NCI-H1105 treated with DMSO at 0.1 percent for 48 hours (cell line): ENCODE results near the gene ZNF774.
"Not testable (repeated sequence)": the region's sequence is repeated elsewhere in the genome, so short reads cannot be mapped to it uniquely, and the experiment has no call there.

ENCODE experiments used
- DNase-seq: peaks from one replicate; lab custom pipeline; 2025; lab: John Stamatoyannopoulos, UW

The ZNF774 gene

DNA sequence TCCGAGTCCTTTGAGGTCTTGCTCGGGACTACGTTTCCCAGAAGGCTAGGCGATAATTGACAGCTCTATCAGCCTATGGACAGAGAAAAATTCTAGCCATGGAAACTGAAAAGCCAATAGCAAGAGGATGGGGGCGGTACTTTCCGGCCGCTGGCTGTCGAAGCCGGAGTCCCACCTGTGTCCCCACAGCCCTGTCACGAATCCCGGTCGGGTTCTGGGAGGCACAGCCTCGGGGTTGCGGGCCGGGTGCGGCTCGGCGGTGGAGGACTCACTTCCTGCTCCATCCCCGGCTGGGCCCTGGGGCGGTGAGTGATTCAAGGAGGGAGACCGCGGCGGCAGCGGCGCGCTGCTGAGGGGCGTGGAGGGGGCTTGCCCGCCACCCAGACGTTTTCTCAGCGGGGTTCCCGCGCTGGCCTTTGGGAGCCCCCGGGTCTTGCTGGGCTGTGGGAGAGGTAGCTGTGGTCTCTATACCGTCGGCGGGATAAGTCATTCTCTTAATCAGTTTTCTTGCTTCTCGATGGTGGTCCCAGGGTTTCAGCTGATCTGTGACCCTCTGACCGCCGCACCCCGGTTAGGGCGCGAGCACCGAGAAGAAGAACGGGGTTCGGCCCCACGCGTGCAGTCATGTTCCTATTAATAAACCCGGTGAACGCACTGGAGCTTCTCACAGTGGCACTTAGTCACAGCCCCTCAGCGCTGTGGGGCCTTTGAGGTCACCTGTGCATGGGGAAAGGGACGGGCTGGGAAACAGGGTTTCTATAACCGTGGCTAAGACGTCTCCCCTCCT is at the start of gene ZNF774:
Gene ZNF774, plus strand, starts transcription at position 178 of the 787 bp plus-strand sequence. CDS start 2,377 bp downstream, outside the sequence.
- peak; percentile 82 for DNase-seq

DNA sequence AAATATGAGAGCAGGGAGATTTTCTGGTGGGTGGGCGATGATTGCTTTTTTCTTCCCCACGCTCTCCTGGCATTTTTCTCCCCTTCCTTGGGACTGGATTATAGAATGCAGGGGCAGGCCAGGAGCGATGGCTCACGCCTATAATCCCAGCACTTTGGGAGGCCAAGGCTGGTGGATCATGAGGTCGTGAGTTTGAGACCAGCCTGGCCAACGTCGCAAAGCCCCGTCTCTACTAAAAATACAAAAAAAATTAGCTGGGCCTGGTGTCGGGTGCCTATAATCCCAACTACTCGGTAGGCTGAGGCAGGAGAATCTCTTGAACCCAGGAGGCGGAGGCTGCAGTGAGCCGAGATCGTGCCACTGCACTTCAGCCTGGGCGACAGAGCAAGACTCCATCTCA is 46.7 kb upstream of the ZNF774 start:
- not testable (repeated sequence) for DNase-seq

DNA sequence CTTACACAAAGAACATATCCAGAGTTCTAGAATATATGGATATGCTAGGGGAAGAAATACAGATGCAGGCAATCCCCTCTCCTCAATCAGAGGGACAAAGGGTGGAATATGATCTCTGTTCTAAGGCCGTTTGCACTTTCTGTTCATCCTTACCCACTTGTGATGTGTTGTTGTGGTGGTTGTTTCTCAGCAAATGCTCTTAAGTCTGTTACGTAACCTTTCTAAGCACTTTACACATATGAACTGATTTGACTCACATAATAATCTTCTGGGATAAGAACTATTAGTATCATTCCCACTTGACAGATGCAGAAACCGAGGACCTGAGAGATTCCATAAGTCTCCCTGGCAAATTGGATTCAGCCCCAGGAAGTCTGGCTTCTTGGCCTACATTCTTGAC is 46.2 kb upstream of the ZNF774 start:
- DNase-seq = no peak

DNA sequence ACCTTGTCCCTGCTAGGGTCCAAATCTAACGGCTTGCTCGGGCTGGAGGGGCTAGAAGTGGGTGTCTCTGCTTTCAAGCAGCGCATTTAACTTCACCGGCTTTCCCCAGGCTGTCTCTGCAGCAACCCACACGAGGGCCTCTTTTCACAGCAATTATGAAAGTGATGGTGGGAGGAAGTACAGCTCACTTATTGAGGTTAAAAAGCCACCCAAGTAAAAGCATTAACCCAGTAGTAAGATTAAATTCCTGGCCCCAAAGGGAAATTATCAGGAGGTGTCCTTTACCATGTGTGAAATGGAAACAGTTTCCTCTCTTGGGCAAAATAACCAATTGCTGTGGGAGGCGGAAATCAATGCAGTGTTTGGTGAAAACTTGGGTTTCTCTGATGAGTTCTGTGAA is 45.5 kb upstream of the ZNF774 start:
- no peak for DNase-seq

DNA sequence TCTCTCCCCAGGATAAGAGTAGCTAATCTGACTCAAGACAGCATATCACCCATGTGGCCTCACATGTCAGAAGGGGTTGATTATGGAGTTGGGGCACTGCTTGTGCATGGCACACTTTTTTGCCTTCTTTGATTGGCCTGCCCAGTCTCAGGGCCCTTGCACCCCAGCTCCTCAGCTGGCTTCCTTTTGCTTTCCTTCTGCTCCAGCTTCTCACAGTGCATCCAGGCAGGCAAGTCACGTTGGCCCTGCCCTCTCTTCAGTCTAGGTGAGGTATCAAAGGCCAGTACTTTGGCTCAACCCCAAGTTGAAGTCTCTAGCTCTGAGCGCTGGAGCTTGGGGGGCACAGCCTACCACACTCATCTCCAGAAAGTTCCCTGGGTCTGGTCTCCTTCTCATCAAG is 44.4 kb upstream of the ZNF774 start:
- DNase-seq = no peak

DNA sequence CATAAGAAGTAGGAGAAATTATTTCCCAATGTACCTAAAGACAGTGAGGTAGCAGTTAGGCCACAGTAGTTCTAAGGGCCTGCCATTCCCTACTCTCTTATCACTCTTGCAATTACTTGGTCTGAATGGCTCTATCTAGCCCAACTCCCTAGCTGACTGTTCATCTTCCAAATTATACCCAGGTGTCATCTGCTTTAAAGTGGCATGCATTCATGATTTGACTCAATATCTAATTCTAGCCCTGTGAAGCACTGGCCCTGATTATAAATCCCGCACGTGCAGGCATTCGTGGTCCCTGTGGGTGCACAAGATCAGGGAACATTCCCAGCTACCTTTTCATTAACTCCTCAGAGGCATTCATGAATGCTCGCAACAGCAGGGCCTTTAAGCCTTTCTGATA is 43.1 kb upstream of the ZNF774 start:
- DNase-seq = no peak

DNA sequence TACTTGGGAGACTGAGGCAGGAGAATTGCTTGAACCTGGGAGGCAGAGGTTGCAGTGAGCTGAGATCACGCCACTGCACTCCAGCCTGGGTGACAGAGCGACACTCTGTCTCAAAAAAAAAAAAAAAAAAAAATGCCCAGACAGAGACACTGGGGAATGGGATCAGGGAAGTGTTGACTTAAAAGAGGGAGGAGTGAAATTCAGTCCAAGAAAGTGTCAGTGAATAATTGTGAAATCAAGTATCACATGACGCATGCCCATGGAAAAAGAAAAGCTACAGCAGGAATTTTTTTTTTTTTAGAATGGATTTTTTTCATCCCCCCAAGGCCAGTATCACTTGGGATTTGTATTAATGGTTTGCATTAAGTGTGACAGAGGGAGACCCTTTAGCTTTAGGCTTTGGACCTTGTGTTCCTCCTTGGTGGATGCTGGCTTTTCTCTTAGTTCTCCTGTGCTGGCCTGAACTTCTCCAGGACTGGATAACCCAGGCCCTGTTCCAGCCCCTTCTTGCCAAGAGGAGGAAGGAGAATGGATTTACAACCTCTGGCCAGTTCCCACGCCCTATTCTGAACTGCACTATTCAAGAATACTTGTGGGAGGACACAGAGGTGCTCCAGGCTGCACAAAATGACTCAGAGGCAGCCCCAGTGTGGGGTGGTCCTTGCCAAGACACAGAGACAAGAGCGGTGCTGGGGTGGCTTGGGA is 36.7 kb upstream of the ZNF774 start:
- DNase-seq = no peak

DNA sequence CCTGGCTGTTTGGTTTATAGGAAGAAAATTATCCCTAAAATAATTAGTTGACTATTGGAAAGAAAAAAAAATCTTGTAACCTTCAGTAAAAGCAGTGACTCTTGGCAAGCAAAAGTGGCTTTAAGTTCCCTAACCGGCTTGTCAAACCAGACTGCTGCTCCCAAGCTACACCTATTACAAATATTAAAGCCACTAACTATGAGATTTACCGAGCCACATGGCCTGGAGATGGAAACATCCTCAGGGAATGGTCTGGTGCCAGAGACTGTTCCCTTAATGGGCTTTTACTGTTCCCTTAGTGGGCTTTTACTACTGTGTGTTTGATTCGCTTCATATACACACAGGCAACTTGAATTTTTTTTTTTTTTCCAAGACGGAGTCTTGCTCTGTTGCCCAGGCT is 35.9 kb upstream of the ZNF774 start:
- DNase-seq = no peak

DNA sequence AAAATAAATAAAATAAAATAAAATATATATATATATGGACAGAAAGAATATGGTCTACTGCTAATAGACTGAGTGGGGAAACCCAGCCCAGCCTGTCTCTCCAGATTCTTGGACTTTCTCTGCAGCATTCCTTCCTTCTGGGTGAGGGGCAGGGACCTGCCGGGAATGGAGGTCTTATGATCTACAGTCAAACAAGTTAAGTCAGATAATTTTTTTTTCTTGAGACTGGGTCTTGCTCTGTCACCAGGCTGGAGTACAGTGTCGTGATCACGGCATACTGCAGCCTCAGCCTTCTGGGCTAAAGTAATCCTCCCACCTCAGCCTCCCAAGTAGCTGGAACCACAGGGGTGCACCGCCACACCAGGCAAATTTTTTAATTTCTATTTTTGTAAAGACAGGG is 33.5 kb upstream of the ZNF774 start:
- DNase-seq = no peak

DNA sequence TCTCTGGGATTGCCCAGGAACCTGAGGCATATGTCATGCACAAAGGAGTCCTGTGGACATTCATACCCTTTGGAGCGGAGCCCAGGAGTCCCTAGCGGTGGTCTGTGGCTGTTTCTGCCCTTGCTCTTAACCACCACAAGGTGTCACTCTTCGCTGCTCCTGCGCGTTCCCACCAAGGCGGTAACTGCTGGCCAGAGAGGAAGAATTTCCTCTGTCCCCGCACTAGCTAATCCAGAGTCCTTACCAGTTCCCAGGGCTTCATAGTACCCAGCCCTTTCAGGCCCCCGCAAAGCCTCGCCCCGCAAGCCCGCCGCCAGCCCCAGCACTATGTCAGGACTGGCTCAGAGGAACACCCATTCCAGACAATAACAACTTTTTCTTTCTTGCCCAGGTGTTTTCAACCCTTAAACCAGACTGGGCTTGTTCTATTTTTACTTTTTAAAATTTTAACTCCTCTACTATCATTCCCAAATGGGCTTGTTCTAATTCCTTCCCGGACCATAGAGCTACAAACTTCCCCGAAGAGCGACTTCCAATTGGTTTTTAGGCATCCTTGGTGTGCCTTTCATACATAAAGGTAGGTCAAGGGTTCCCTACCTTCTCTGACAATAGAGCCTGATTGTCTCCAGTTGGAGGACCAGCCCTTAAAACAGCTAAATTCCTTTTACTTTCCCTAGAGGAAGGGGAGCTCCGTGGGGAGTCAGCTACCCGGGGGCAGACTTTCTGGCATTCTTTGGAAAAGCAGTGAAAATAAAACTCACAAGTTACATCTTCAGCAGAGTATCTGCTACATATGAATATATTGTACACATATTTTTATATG is 31.8 kb upstream of the ZNF774 start:
- DNase-seq = peak; percentile 74

DNA sequence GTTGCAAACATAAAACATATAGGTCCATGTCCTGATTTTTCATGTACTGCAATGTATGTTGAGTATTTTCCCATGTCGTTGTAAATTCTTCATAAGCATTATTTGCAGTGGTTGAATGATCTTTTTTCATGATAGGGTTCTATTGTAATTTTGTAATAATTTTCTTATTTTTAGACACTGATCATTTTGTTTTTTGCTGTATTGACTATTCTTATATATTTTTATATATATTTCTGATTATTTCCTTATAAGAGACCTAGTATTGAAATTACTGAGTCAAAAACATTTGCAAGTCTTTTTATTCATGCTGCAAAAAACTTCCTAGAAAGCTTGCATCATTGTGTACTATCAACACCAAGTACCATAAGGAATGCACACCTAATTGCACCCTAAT is 31.2 kb upstream of the ZNF774 start:
- DNase-seq = no peak

DNA sequence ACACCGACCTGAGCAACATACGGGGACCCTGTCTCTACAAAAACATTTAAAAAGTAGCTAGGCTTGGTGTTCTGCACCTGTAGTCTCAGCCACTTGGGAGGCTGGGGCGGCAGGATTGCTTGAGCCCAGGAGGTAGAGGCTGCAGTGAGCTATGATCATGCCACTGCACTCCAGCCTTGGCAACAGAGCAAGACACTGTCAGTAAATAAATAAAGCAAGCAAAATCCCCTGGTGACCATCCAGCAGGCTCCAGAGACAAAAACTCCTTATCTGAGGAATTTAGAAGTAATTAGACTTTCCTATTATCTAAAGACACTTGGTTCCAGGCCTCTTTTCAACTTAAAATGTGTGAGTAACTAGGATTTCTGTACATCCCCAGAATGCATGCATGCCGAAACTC is 29.5 kb upstream of the ZNF774 start:
- DNase-seq = no peak

DNA sequence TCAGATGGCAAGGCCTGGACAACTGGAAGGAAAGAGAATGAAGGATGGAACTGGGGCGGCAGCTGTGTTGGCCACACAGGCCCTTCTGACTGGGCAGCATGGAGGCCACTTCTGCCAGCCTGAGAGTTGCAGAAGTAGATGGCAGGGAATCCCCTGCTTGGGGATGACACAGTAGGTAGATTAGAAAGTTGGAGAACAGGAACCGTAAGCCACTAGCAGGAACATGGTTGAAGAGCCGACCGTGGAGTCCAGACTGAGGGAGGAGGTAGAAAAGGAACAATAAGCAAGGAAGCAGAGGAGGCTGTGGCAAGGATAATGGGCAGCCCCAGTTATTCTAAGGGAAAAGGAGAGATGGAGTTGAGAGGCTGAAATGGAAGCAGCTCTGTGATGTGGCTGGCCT is 26.4 kb upstream of the ZNF774 start:
- no peak for DNase-seq

DNA sequence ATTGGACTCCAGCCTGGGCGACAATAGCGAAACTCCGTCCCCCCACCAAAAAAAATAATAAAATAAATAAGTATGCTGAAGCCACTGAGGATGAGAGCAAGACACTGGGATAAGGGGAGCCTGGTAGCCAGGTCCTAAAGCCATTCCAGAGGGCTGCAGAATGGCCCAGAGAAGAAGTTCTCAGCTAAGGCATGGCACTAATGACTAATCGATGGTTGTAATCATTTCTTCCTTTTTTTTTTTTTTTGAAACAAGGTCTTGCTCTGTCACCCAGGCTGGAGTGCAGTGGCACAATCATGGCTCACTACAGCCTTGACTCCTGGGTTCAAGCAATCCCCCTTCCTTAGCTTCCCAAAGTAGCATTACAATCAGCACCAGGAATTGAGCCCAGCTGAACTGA is 25.6 kb upstream of the ZNF774 start:
- no peak for DNase-seq

DNA sequence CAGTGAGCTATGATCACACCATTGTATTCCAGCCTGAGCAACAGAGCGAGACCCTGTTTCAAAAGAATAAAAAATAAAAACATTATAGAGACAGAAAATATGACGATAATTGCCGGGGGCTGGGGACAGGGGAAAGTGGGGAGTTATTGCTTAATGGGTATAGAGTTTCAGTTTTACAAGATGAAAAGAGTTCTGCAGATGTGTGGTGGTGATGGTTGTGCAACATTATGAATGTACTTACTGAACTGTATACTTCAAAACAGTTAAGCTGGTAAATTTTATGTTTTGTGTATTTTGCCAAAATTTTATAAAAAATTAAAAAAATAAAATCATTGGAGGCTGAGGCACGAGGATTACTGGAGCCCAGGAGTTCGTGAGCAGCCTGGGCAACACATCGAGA is 24.8 kb upstream of the ZNF774 start:
- no peak for DNase-seq

DNA sequence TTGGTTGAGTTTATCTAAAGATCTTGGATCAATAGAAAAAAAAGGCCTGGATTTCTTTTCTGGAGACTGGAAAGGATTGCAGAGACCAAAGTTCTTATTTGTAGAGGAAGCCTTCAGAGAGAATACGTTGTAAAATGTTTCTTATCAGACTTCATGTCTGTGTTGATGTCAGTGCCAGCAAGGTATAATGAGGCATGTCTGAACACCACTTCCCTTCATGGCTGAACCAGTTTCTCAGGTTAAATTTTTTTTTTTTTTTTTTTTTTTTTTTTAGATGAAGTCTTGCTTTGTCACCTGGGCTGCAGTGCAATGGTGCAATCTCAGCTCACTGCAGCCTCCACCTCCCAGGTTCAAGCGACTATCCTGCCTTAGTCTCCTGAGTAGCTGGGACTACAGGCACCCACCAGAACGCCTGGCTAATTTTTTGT is 17.8 kb upstream of the ZNF774 start:
- no peak for DNase-seq

DNA sequence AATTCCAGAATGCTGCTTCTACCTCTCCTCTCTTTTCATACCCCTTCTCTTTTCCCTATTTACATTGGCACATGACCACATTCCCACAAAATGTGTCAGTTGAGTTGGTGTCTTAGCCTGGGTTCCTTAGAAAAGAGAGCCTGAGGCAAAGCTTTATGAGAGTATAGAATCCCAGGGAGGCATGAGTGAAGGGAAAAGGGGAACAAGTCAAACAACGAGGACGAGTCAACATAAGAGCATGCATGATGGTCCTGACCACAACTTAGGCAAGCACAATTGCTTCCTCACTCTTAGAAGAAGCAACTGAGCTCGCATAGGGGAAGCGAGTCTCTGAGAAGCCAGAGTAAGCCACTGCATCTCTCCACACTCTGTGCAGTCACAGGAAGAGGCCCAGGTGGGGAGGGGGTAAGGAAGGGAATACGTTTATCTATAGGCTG is 15.4 kb upstream of the ZNF774 start:
- no peak for DNase-seq

DNA sequence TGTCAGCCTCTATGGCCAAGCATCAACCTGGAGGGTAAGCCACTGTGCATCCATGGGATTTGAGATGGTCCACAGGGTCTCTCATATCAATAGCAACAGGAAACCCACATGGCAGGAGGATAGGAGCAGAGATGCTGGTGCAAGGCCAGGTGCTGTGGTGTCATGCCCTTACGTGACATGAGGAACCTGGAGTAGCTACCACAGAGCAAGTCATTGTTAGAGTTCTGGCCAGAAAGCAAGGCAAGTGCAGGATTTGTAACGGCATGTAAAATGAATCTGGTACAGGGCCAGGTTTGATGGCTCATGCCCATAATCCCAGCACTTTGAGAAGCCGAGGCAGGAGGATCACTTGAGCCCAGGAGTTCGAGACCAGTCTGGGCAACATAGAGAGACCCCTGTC is 14.8 kb upstream of the ZNF774 start:
- no peak for DNase-seq

DNA sequence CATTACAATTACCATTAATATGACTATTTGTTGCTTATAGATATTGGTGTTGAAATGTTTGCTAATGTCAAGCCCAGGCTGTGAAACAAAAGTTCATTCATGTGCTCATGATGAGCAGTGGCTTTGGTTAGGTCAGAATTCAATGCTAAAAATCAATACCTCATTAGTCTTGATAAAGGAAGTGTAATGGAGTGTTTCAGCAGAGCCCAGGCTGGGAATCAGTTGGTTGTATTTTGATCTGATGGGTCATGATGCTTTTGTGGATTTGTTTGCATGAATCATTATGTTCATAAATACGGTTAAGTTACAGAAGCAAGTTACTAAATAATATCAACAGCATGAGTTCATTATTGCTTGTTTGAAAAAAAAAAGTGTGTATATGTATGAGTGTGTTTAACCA is 13.6 kb upstream of the ZNF774 start:
- DNase-seq = no peak

DNA sequence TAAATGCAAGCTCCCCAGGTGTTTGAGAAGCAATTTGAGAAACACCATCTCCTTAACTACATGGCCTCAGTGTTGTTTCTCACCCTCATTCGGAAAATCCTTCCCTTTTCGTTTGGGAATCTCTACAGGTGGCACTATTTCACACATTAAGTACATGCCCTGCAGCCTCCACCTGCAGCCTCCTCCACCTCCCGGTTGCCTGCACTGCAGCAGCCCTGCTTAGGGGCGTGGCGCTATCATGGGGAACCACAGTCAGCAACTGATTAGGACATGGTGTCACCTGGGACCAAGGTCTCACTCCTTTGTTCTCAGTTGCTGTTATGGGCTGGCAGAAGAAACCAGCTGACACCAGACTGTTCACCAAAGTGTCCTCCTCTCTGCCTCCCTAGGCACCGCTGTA is 11.7 kb upstream of the ZNF774 start:
- no peak for DNase-seq

DNA sequence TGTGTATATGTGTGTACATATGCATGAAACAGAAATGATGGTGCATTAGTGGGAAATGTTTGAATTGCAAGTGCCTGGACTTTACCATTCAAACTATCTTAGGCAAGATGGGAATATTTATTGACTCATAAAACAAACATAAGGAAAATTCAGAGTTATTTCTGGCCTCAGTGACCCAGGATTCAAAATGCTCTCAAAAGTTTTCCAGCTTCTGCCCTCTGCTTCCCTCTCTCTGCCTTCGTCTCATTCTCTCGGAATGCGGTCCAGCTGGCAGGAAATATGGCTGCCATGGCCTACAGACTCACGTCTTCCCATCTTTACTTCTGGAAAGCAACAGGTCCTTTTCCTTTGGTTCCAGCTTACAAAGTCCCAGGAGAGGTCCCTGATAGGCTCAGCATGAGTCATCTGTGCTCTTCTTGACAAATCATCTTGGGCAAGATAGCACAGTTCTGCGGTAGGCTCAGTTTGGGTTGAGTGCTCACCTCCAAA is 8.7 kb upstream of the ZNF774 start:
- no peak for DNase-seq

DNA sequence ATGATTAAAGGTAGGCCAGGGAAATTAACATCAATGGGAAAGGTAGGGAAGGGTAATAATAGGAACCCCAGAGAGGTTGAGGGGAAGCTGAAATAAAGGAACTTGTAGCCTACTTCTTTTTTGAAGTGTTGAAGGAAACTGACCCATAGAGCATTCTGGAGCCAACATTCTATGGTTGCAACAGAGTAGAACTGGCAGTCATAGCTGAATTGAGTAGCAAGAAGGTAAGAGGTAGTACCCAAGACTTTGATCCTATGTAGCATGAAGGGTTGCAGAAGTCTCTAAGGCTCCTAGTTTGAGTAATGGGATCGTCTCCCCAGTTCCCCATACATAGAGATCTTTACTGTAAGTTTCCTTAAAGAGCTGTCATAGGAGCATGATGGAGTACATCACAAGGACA is 7.4 kb upstream of the ZNF774 start:
- no peak for DNase-seq

DNA sequence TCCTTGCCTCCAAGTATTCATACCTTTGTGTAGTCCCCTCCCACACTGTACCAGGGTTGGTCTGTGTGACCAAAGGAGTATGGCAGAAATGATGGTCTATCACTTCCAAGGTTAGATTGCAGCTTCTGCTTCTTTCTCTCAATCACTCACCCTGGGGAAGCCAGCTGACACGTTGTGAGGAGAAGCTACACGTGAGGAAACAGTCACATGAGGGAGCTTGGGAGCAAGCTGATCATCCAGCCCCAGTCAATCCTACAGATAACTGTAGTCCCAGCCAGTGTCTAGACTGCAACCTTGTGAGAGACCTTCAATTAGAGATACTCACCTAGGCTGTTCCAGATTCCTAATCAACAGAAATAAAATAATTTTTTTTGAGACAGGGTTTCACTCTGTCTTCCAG is 6.2 kb upstream of the ZNF774 start:
- no peak for DNase-seq
